ENCODE measurements around the gene ZFP62.

ZFP62 gene

GRCh38 chr5:180816608-180817534 lies 44.2 kb downstream of the ZFP62 start:
- DNase-seq: peak; percentile 39
- in situ Hi-C loops (cut with MboI; ENCODE audit: low pct_unique_long_range_greater_than_20kb, low sequenced_read_pairs): no loop called here

DNA sequence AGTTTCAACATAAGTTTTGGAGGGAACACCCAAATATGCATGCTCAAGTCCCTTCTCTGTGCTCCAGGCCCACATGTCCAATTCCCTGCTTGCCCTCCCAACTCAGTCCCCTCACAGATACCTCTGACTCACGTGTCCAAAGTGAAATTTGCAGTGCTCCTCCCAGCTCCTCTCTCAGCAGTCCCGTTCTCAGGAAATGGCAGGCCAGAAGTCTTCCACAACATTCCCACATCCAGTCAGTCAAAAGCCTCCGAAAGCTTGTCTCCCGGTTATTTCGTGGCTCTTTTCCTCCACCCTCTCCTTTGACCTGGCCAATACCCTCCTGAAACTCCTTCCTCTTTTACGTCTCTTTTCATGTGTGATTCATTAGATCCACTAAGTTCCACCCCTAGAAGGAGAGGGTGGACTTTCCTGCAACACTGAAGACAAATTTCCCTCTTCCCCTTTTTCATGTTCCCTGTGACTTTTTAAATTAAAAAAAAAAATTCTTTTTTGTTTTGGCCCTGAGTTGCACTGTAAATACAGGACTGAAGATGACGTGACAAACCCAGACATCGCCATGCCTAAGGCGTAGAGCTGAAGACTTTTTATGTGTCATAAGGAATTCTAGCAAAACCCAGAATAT lies 45.7 kb downstream of the ZFP62 start:
- in situ Hi-C loops (cut with MboI; ENCODE audit: low pct_unique_long_range_greater_than_20kb, low sequenced_read_pairs): no loop called here
- DNase-seq: peak; percentile 58

DNA sequence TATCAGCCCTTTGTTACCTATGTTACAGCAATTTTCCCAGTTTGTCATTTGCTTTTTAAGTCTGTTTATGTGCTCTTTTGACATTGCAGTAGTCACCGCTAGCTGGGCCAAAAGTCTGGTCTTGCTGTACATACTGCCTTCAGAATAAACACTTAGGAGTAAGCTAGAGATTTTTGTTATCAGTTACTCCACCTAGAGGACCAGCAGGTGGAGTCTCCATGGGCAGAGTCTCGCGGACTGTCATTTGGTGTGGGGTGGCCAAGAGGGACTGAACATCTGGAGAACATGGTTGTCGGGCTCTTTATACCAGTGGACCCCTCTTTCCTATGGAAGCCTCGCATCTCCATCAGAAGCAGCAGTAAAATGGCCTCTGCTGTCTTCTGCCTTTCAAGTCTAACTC lies 47.7 kb downstream of the ZFP62 start:
- DNase-seq: no peak
- in situ Hi-C loops (cut with MboI; ENCODE audit: low pct_unique_long_range_greater_than_20kb, low sequenced_read_pairs): no loop called here

GRCh38 chr5:180811623-180812124 lies 49.4 kb downstream of the ZFP62 start:
- in situ Hi-C loops (cut with MboI; ENCODE audit: low pct_unique_long_range_greater_than_20kb, low sequenced_read_pairs): no loop called here
- no peak for DNase-seq

DNA sequence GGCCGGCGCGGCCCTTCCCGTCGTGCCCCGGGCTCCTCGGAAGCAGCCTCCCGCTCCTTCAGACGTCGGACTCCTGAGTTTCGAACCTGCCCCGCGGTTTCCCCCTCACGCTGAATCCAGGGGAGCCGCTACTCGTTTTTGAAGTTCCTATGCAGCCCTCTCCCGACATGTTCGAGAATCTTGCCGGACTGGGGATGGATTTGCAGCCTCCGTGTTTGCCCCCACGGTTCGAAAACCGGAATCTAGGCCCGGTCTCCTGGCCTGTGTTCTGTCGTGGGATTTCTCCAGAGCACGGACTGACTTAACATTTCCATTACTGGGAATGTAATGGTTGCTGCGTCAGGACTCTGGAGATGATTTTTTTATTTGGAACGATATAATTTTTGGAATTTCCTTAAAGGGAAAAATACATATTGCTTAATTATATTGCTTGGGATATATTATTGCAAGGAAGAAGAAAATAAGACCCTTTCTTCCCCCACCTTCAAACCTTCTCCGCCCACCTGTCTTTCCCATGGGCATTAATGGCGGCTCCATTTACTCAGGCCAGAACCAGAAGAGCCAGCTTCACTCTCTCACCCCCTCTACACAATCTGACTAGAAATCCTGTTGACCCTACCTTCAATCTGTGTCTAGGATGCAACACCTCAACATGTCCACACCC lies 50.0 kb downstream of the ZFP62 start:
- no peak for DNase-seq
- in situ Hi-C loops (cut with MboI; ENCODE audit: low pct_unique_long_range_greater_than_20kb, low sequenced_read_pairs): no loop called here

DNA sequence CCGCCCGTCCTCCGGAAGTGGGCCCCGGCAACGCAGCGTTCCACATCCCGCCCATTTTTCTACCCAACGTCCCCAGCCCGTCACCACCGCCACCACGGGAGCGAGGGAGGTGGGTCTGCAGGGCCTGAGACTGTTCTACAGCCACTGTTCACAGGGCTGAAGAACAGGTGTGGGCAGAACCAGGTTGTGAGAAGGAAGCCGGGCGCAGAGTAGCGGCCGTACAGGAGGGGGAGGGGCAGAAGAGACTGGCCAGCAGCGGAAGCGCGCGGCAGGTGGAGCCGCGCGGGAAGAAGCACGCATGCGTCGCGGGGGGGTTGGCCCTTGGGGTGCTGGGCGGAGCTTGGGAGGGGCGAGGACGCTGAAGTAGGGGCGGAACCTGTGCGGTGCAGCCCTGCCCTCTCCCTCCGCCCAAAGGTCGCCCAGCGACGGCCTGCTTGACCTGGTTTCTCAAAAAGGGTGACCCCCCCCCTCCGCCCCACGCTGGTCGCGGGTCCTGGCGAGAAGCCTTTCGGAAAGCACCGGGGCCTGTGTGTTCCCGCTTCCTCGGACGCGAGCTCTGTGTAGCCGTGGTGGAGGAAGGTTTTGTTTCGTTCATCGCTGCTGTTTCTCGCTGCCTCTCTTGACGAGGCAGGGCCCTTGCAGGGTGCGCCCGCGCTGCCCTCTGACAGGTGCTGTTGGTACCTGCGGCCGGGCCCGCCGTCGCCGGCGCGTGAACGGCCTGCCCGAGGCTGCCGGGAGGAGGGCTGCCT lies 50.7 kb downstream of the ZFP62 start:
- DNase-seq: peak; percentile 95
- in situ Hi-C loops (cut with MboI; ENCODE audit: low pct_unique_long_range_greater_than_20kb, low sequenced_read_pairs): no loop called here

- peak; percentile 90 for DNase-seq
- in situ Hi-C loops (cut with MboI; ENCODE audit: low pct_unique_long_range_greater_than_20kb, low sequenced_read_pairs): no loop called here
These were observed 51.5 kb downstream of the ZFP62 start for GRCh38 chr5:180809403-180810209.

DNA sequence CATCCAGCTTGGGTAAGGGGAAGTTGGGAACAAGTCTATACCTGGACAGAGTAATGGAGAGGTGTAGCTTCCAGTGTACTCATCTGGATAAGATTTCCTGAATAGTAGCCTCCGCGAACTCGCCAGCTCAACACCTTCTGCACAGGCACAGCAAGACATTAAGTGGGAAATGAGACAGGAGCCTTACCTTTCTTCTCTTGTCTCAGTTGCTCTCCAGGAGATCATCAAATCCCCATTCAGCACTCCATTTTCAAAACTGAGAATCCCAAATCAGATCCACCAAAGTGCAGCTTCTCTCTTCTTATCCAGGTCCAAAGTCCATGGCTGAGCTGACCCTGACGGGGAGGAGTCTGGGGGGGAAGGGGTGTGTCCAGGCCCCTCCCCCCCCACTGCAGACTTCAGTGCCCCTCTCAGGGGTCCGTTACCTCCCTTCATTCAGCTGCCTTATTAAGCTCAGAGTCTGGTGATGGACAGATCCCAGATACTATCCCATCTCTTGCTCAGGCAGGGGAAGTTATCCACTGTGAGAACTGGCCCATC lies 52.5 kb downstream of the ZFP62 start:
- in situ Hi-C loops (cut with MboI; ENCODE audit: low pct_unique_long_range_greater_than_20kb, low sequenced_read_pairs): no loop called here
- no peak for DNase-seq

- in situ Hi-C loops (cut with MboI; ENCODE audit: low pct_unique_long_range_greater_than_20kb, low sequenced_read_pairs): no loop called here
- DNase-seq: no peak
These were observed 53.2 kb downstream of the ZFP62 start for GRCh38 chr5:180807654-180808414.

GRCh38 chr5:180807046-180807445 lies 54.0 kb downstream of the ZFP62 start:
- in situ Hi-C loops (cut with MboI; ENCODE audit: low pct_unique_long_range_greater_than_20kb, low sequenced_read_pairs): no loop called here
- no peak for DNase-seq

- in situ Hi-C loops (cut with MboI; ENCODE audit: low pct_unique_long_range_greater_than_20kb, low sequenced_read_pairs): no loop called here
These were observed 54.6 kb downstream of the ZFP62 start for GRCh38 chr5:180806351-180807011.

GRCh38 chr5:180804129-180804618 lies 56.9 kb downstream of the ZFP62 start:
- in situ Hi-C loops (cut with MboI; ENCODE audit: low pct_unique_long_range_greater_than_20kb, low sequenced_read_pairs): no loop called here
- no peak for DNase-seq

More at GRCh38 chr5:180806351-180807011, 54.6 kb downstream of the ZFP62 start:
- DNase-seq: no peak

DNA sequence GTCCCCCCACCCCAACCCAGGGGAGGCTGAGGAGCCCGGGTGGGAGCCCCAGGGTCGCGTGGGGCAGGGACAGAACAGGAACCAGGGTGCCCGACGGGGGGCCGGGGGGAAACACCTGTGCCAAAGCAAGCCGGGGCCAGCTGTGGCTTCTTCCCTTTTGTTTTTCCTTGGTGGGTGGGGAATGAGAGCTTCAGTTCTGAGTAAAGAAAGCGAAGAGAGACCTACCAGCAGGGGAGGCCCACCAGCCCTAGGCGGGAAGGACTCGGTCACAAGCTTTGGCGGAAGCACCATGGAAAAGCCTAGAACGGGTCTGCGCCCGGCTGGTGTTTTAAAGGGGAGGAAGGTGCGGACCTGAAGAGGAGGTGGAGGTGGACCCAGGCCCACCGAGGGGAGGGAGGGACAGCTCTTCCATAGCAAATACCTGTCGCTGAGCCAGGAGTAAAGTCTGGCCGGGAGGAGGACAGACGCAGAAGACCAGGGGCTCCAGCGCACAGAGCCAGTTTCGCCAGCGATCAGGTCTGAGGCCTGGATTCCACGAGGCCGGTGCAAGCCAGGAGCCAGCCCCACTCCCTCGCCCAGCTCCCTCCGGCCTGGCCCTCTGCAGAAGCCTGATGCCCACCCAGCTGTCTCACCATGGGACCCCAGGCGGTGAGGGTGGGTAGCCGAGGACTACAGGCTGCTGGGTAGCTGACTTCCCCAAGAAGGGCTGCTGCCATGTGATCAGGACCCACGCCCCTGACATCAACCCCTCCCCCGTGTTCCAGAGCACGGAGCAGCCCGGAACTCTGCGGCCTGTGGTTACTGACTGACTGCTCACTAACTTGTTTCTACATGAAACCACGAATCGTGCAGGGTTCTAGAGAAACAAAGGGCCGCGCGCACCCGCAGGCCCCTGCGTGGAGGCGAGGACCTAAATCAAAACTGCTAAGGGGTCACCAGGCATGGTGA lies 57.6 kb downstream of the ZFP62 start:
- in situ Hi-C loops (cut with MboI; ENCODE audit: low pct_unique_long_range_greater_than_20kb, low sequenced_read_pairs): no loop called here
- DNase-seq: peak; percentile 97

- in situ Hi-C loops (cut with MboI; ENCODE audit: low pct_unique_long_range_greater_than_20kb, low sequenced_read_pairs): no loop called here
- DNase-seq: peak; percentile 78
These were observed 58.5 kb downstream of the ZFP62 start, which contains the start of gene MGAT1 for GRCh38 chr5:180802325-180803180. Gene MGAT1, minus strand, starts transcription at chr5:180802806. Its CDS starts 9,835 bp downstream, at chr5:180792971.

Measured in KBM-7 (cell line).